ENCODE data around the gene SLC39A7. TPM values are rescaled to one million over a fixed set of nuclear protein-coding genes. Genes with fewer than 3 reads are reported as not detected.

Gene SLC39A7
- total and polyA plus RNA-seq, 2 of the 4 experiments (the other 2 are of a cell fraction), result 135 to 208 TPM

DNA sequence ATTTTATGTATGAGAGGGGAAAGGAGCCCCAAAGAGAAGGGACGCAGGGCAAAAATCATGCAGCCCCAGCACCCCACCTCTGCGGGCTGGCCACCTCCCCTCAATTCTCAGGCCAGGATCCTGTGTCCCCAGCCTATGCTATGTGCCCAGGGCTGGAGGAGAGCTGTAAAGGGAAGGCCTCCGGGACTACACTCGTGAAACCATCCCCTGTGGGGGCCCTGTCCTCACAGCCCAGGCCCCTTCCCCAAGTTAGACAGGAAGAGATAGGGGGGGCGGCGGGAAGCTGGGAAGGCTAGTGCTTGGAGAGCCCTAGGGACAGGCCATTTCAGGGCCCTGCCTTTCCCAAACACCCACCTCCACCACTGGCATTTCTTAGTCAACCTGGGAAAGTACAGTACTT lies 7.0 kb upstream of the SLC39A7 start:
- Histone ChIP-seq H3K9me1 (ENCODE audit: insufficient read depth, low read length) (peaks cover 4% of the 10 kb centered on the region), H4K20me1 (ENCODE audit: insufficient read depth, low read length) (peaks cover 23% of the 10 kb centered on the region; the same call in 1 of the 2 replicates), H2BK5ac (ENCODE audit: low read depth, low read length, poor library complexity, severe bottlenecking) (no peak overlapping the region), H3K4me1 (ENCODE audit: control insufficient read depth, insufficient read depth, low read length) (peaks cover 4% of the 10 kb centered on the region; the same call in 1 of the 2 replicates), H4K5ac (ENCODE audit: low read depth, low read length) (no peak overlapping the region), H4K91ac (ENCODE audit: insufficient read depth, low read depth, low read length) (no peak overlapping the region), H4K8ac (ENCODE audit: low read depth in 2 of 2, low read length in 2 of 2) (no peak overlapping the region), H3K36me3 (ENCODE audit: control insufficient read depth, insufficient read depth, low read length) (peaks cover 30% of the 10 kb centered on the region), H3K27me3 (ENCODE audit: control insufficient read depth, insufficient read depth, low read length) (peaks cover 37% of the 10 kb centered on the region), H3K9me3 (ENCODE audit: control insufficient read depth, insufficient read depth, low read length) (no peaks in the 10 kb centered on the region), H2AK9ac (replicated peaks; ENCODE audit: low read depth, low read length, poor library complexity) (no peak overlapping the region), H3K27ac (ENCODE audit: insufficient read depth, low read length) (no peak overlapping the region), H3K18ac (ENCODE audit: low read depth, low read length) (no peak overlapping the region), H3K4me2 (ENCODE audit: low read depth, low read length) (no peak overlapping the region), H3K4ac (ENCODE audit: low read depth, low read length) (no peak overlapping the region), H3K14ac (replicated peaks; ENCODE audit: low read depth, low read length) (no peak overlapping the region), H3K4me3 (ENCODE audit: insufficient read depth, low read depth, low read length) (no peak overlapping the region), H2BK120ac (ENCODE audit: low read depth, low read length) (no peak overlapping the region), H3K56ac (ENCODE audit: extremely low read depth, insufficient read depth, low read length) (no peak overlapping the region), H3K9ac (ENCODE audit: low read depth, low read length) (no peak overlapping the region), H2BK20ac (ENCODE audit: low read depth, low read length) (no peak overlapping the region), H2AFZ (replicated peaks; ENCODE audit: low read length, poor library complexity) (no peak overlapping the region), H2BK15ac (ENCODE audit: low read depth, low read length) (no peak overlapping the region), H3K23ac (ENCODE audit: low read depth, low read length) (no peak overlapping the region), H2AK5ac (ENCODE audit: low read depth, low read length) (no peak overlapping the region), H3K79me1 (ENCODE audit: low read depth in 1 of 2, low read length in 2 of 2) (peaks cover 8 to 35% of the 10 kb centered on the region in 2 experiments; a peak in 3 of 4 replicates)
- TF ChIP-seq RCOR1 (IDR thresholded peaks at IDR 0.05; ENCODE audit: insufficient replicate concordance, low read length), result no peak
- TF ChIP-seq POLR2A (IDR thresholded peaks at IDR 0.05; ENCODE audit: low read depth, low read length), result no peak
- TF ChIP-seq CEBPB (IDR thresholded peaks at IDR 0.05; ENCODE audit: low read depth, low read length), result no peak
- no peak for TF ChIP-seq RAD21 (IDR thresholded peaks at IDR 0.05; ENCODE audit: low read length)
- TF ChIP-seq MAFK (IDR thresholded peaks at IDR 0.05; ENCODE audit: low read depth, low read length), result no peak
- TF ChIP-seq CHD1 (IDR thresholded peaks at IDR 0.05; ENCODE audit: low read depth, low read length), result no peak
- TF ChIP-seq, protein P1, sequence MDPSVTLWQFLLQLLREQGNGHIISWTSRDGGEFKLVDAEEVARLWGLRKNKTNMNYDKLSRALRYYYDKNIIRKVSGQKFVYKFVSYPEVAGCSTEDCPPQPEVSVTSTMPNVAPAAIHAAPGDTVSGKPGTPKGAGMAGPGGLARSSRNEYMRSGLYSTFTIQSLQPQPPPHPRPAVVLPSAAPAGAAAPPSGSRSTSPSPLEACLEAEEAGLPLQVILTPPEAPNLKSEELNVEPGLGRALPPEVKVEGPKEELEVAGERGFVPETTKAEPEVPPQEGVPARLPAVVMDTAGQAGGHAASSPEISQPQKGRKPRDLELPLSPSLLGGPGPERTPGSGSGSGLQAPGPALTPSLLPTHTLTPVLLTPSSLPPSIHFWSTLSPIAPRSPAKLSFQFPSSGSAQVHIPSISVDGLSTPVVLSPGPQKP (IDR thresholded peaks at IDR 0.05; ENCODE audit: borderline replicate concordance, low read depth, low read length), result no peak
- no peak for TF ChIP-seq RFX5 (IDR thresholded peaks at IDR 0.05; ENCODE audit: low read depth, low read length)
- no peak for TF ChIP-seq FOS (IDR thresholded peaks at IDR 0.05; ENCODE audit: low read depth, low read length)
- ChIA-PET CTCF (no interaction called here), POLR2A (ENCODE audit: unreplicated experiment) (no interaction called here)
- no peak for ATAC-seq (ENCODE audit: low read depth)
- intact Hi-C loops (cut with micrococcal nuclease), result no loop called here
- in situ Hi-C loops (cut with MboI; ENCODE audit: low sequenced_read_pairs), result no loop called here
- no CpG with 5 or more reads among the region's 6 CpGs for WGBS, 2 experiments (ENCODE audit: extremely low coverage in 2 of 2, insufficient read length in 1 of 2)
- DNase-seq, result no peak
- no TSS peak for BruUV-seq (replicated peaks)
- dilution Hi-C loops (cut with HindIII; ENCODE audit: low sequenced_read_pairs, unreplicated experiment), result no loop called here

All from IMR-90 (cell line).